Fibroblast of peridontal ligament (primary cell): Measurements from ENCODE around the gene LRRC19.

ENCODE experiments used
- DNase-seq: peaks from one replicate; pipeline ENCODE4 v3.0.0-alpha.2; 2010; ENCODE audit errors: extremely low read depth

The LRRC19 gene

DNA sequence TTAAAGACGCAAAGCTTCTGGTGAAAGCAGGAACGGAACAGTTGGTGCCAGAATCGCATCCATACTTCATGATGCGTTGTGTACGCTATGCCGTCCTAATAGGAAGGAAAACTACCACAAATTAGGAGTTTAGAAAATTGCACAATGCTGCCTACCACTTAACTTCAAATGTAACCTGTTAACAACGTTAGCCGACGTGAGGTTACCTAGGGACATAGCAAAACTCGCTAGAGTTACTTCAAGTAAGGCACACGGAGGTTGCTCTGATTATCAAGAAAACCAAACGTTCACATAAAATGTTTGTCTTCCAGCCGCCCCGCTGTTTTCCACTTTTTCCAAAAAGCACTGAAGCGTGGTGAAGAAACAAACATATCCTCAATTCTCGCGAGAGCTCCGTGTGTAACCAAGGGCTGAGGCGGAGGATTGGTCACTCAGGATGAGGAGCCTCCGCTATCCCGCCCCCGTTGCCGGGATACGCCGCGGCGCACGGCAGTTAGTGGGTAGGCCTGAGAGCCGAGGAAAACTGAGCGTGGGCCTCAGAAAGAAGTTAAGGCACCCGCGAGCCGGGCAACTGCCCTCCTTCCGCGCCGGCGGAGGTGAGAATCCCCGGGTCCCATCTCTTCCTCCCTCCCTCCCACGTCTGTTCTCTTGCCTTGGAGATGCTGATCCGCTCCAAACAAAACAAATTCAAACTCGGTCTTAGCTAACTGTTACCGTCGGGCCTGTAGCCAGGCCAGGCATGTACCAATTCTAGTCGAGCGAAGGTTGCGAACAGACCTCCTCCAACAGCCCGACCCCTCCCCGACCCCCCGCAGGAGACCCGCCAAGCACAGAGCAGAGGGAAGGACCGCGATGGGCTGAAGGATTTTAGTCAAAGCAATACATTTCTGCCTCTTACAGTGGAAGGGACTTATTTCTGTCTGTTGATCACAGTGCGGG lies 49.3 kb downstream of the LRRC19 start, which contains the start of gene IFT74:
IFT74 (plus strand) TSS at position 492 of the 939 bp plus-strand sequence. CDS start 5,556 bp downstream, outside the sequence.
- DNase-seq = peak; percentile 98

DNA sequence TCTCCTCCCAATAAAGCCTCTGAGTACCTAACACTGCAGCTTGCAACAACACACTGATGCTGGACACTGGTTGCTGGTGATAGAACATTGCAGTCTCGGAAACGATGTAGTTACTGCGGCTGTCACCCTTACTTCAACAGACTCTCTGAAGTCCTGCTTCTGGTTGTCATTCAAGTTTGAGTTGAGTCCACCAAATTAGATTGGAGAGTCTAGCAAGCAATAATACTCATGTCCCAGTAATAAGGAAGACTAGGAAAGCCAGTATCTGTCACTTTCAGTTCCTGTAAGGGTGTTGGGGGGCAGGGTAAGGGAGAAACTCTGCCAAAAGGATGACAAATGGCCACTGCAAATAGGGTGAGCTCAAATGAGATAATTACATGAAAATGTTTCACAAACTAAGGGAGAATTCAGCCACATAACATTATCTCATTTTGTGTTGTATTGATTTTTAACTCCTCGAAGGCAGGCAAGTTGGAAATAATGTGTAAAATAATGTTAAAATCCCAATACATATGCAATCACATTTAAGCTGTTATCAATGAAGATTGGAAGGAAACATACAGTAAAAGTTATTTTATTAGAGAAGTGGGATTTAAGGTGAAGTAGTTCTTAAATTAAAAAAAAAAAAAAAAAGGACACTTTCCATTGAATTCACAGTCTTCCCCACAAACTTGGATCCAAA lies 50.1 kb downstream of the LRRC19 start:
- no peak for DNase-seq

DNA sequence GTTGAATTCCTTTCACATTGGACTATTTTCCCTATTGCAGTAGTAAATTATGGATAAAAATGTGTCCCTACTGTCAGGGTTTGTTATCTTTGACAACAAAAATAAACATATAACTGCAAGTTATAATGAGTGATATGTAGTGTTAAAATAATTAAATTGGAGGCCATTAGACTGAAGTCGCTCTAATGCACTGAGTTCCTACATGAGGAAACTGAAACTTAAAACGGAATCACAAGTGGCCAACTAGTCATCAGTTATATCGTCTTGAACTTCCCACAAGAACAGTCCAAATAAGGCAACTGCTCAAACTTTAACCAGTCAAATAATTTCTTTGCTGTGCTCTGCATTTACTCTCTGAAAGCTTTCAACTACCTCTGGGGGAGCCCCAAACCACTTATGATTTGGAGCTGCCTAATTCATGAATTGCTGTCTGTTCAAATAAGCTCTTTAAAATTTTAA lies 51.4 kb downstream of the LRRC19 start:
- DNase-seq = peak; percentile 45

DNA sequence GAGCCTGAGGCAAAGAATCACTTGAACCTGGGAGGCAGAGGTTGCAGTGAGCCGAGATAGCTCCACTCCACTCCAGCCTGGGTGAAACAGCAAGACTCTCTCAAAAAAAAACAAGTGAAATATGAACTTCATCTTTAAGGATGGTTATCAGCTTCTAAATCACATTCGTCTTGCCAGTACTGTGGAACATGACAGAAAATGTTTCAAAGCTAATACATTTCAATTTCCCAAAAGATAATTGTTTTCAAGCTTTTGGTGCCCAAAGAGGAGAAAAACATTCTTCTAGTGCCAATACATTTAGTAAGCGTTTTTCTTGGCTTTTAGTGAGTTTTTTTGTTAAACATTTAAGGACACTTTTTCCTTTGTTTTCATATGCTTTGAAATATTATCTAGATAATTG lies 53.7 kb downstream of the LRRC19 start:
- DNase-seq = no peak

DNA sequence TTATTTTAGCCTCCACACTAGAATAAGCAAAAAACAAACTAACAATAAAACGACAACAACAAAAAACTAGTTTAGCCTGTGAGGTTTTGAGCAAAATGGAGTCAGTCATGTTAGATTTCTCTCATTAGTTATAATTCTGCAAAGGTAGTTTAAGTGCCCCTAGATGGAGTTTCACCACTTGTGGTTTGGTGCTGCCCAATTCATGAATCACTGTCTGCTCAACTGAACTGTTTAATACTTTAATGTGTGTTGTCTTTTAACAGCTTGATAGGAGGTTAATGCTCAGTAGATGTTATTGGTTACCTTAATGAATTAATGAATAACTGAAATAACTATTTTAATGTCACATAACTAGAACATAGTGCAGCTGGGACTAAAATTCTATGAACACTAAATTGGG lies 55.0 kb downstream of the LRRC19 start:
- DNase-seq = no peak

DNA sequence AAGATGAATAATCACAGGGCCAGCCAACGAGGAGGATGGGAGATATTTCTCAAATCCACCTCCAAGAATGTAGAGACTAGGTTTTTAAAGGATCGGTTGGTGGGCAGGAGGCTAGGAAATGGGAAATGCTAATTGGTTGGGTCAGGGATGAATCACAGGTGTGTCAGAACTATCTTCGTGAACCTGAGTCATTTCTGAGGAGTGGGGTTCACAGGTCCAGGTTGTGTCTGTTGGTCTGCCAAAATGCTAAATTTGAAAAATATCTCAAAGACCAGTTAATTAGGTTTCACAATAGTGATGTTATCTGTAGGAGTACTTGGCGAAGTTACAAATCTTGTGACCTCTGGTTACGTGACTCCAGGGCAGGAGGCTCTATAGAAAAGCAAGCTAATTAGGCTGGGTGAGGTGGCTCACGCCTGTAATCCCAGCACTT lies 55.8 kb downstream of the LRRC19 start:
- no peak for DNase-seq

DNA sequence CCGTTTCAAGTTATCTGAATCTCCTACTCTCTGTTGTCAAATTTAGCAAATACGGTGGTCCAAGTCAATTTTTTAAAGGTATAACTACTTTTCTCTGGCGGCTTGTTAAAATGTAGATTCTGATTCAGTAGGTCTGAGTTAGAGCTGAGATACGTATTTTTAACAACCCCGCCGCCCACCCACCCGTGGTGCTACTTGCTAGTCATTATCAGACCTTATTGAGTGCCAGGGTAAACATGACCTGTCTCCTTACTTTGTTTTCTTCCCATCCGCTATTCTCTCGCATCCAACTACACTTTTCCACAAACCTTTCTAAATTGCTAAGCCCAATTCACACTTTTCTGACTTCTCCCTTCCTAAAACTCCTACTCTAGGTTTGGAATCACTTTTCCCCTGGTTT lies 57.7 kb downstream of the LRRC19 start:
- no peak for DNase-seq

DNA sequence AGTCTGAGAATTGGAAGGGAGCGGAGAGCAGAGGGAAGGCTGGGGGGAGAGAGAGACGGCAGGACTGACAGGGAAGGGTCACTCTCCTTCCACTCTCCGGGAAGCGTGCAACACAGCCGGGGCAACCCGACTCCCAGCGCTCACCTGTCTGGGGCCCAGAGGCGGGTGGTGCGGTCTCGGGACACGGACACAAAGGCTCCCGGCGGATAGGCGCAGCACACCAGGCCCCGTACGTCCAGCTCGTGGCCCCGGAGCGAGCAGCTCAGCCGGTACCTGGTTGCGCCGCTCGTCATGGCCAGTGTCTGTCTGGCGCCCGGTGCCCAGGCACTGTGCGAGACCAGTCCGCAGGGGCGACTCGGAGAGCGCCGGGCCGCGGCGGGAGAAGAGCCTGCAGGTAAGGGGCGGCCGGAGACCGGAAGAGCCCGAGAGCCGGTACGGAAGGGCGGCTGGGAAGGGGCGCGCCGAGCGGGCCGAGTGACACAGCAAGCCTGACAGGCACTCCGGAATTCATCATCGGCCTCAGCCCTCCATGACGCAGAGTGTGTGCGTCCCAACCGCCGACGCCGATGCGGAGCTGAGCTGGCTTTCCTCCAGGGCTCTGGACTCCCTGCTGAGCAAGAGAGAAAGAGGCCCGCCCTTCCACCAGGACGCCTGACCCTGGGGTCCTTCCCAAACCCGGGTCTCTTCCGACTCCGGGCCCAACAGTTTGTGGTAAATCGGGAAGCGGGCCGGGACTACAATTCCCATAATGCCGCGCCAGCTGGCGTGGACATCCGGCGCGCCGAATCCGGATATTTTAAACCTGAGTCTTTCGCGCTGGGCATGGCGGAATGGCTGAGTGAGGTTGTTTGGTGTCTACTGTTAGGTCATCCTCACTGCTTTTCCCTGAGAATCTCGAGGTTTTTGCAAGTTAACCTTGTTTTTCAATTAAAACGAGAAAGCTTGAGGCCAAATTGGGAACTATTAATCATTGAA lies 58.4 kb downstream of the LRRC19 start, which contains the start of gene PLAA:
PLAA (minus strand) TSS at position 490 of the 975 bp plus-strand sequence; CDS start at position 293, 197 bp downstream.
- DNase-seq = peak; percentile 86

DNA sequence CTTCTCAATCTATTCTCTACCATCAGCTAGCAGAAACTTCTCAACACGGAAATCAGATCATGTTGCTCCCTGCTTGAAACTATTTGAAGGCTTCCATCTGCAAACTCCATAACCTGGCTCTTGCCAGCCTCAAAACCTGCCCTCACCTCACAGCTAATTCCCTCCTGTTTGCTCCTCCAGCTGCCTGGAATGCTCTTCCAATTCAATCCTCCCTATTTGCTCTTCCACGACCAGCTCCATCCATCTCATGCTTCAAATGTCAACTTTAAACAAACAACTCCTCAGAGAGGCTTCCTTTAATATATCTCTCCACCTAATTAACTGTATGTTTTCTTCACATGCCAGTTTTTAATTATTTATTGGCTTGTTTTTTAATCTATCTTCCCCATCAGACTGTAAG lies 59.9 kb downstream of the LRRC19 start:
- peak; percentile 11 for DNase-seq
